Astrocyte (in vitro differentiated cells and primary cell): ENCODE measurements around the gene COX10. TPM values are rescaled to one million over a fixed set of nuclear protein-coding genes. Genes with fewer than 3 reads are reported as not detected.

Experiments used
- DNase-seq: peaks from one replicate; pipeline ENCODE4 v3.0.0-alpha.2; 2010; ENCODE audit warnings: low read depth
- FAIRE-seq: peaks from 2 replicates; lab custom pipeline; 2011; peaks lifted over from hg19 to GRCh38; lab: Jason Lieb, UNC
- H2AFZ ChIP-seq: 2 replicates; pipeline ENCODE4 v1.6.0; 2012; ENCODE audit warnings: low read depth, low read length, inconsistent platforms
- H3K27ac ChIP-seq: 2 replicates; pipeline ENCODE4 v1.5.1; 2011; ENCODE audit warnings: low read depth, low read length, inconsistent platforms
- H3K27me3 ChIP-seq: 2 replicates; pipeline ENCODE4 v1.6.0; 2011; ENCODE audit warnings: low read length, inconsistent platforms; ENCODE audit not compliant: insufficient read depth
- H3K36me3 ChIP-seq: 2 replicates; pipeline ENCODE4 v1.5.1; 2011; ENCODE audit warnings: low read length, inconsistent platforms; ENCODE audit not compliant: insufficient read depth
- H3K4me1 ChIP-seq: 2 replicates; pipeline ENCODE4 v1.5.1; 2011; ENCODE audit warnings: low read length, inconsistent platforms; ENCODE audit not compliant: insufficient read depth
- H3K4me2 ChIP-seq: 2 replicates; pipeline ENCODE4 v1.6.0; 2012; ENCODE audit warnings: low read length, inconsistent platforms
- H3K4me3 ChIP-seq: 2 replicates; pipeline ENCODE4 v1.5.1; 2011; ENCODE audit warnings: low read depth, mild to moderate bottlenecking, low read length, inconsistent platforms; ENCODE audit not compliant: insufficient read depth
- H3K79me2 ChIP-seq: 2 replicates; pipeline ENCODE4 v1.6.0; 2012; ENCODE audit warnings: mild to moderate bottlenecking, low read length, inconsistent platforms; ENCODE audit not compliant: insufficient read depth
- H3K9ac ChIP-seq: 2 replicates; pipeline ENCODE4 v1.6.0; 2012; ENCODE audit warnings: mild to moderate bottlenecking, low read length, inconsistent platforms
- H3K9me3 ChIP-seq: 2 replicates; pipeline ENCODE4 v1.5.1; 2012; ENCODE audit warnings: low read depth, mild to moderate bottlenecking, low read length, inconsistent platforms; ENCODE audit not compliant: insufficient read depth
- H4K20me1 ChIP-seq: 2 replicates; pipeline ENCODE4 v1.6.0; 2012; ENCODE audit warnings: low read length, inconsistent platforms; ENCODE audit not compliant: insufficient read depth
- H3K27ac Mint-ChIP-seq: one replicate; pipeline ENCODE4 v1.8.0; 2021; ENCODE audit warnings: mild to moderate bottlenecking, mixed read lengths; ENCODE audit not compliant: unreplicated experiment
- H3K27me3 Mint-ChIP-seq: one replicate; pipeline ENCODE4 v1.8.0; 2021; ENCODE audit warnings: low read depth, mixed read lengths; ENCODE audit not compliant: unreplicated experiment
- H3K36me3 Mint-ChIP-seq: one replicate; pipeline ENCODE4 v1.8.0; 2021; ENCODE audit warnings: low read depth, mixed read lengths; ENCODE audit not compliant: unreplicated experiment
- H3K4me1 Mint-ChIP-seq: one replicate; pipeline ENCODE4 v1.8.0; 2021; ENCODE audit warnings: low read depth, mixed read lengths; ENCODE audit not compliant: unreplicated experiment
- H3K4me3 Mint-ChIP-seq: one replicate; pipeline ENCODE4 v1.8.0; 2021; ENCODE audit warnings: mild to moderate bottlenecking, moderate library complexity, mixed read lengths; ENCODE audit not compliant: unreplicated experiment
- H3K9me3 Mint-ChIP-seq: one replicate; pipeline ENCODE4 v1.8.0; 2021; ENCODE audit warnings: mild to moderate bottlenecking, mixed read lengths; ENCODE audit not compliant: unreplicated experiment
- CTCF ChIP-seq: IDR thresholded peaks from 2 replicates; pipeline ENCODE4 v1.5.1; 2011; ENCODE audit warnings: low read depth, mild to moderate bottlenecking, inconsistent platforms, low read length, moderate library complexity; ENCODE audit not compliant: insufficient read depth
- EZH2 ChIP-seq: IDR thresholded peaks from 2 replicates; pipeline ENCODE4 v1.6.1; 2012; ENCODE audit warnings: mild to moderate bottlenecking, low read length, inconsistent platforms; ENCODE audit not compliant: insufficient read depth
- total RNA-seq: library from RNA; stranded (reverse); gene quantifications from 2 replicates; pipeline ENCODE4 v1.2.1, GENCODE V29; 2021

Gene COX10
- total RNA-seq, 1 donor from 2014 or later = 16.4 TPM

- Histone ChIP-seq H3K27me3 (no peaks in the 10 kb centered on the region), H3K4me2 (no peak overlapping the region), H3K4me3 (no peak overlapping the region), H3K4me1 (no peaks in the 10 kb centered on the region), H3K27ac (no peak overlapping the region), H3K36me3 (no peaks in the 10 kb centered on the region), H2AFZ (no peak overlapping the region), H4K20me1 (peaks cover 8% of the 10 kb centered on the region), H3K9me3 (no peaks in the 10 kb centered on the region), H3K9ac (no peak overlapping the region), H3K79me2 (peaks cover 12% of the 10 kb centered on the region)
- Mint-ChIP-seq H3K4me1 (peaks cover 3% of the 10 kb centered on the region), H3K36me3 (no peaks in the 10 kb centered on the region), H3K27me3 (no peaks in the 10 kb centered on the region), H3K4me3 (no peak overlapping the region), H3K27ac (no peak overlapping the region), H3K9me3 (no peaks in the 10 kb centered on the region)
- DNase-seq (no peak), FAIRE-seq (no peak)
- TF ChIP-seq CTCF = no peak
- no peak for TF ChIP-seq EZH2
Observed at GRCh38 chr17:14116263-14117024, 47.1 kb downstream of the COX10 start.

GRCh38 chr17:14118951-14119350 lies 49.6 kb downstream of the COX10 start:
- H3K36me3 Mint-ChIP-seq = no peaks in the 10 kb centered on the region
- H3K4me2 ChIP-seq = no peak overlapping the region
- no peak overlapping the region for H3K27ac Mint-ChIP-seq
- TF ChIP-seq EZH2 (no peak), CTCF (no peak)
- FAIRE-seq (no peak), DNase-seq (no peak)
- no peaks in the 10 kb centered on the region for H3K27me3 Mint-ChIP-seq
- no peak overlapping the region for H3K27ac ChIP-seq
- H3K4me1 Mint-ChIP-seq = peaks cover 3% of the 10 kb centered on the region
- no peaks in the 10 kb centered on the region for H3K4me1 ChIP-seq
- H3K9me3 Mint-ChIP-seq = no peaks in the 10 kb centered on the region
- no peak overlapping the region for H3K4me3 ChIP-seq
- no peaks in the 10 kb centered on the region for H3K9me3 ChIP-seq
- no peak overlapping the region for H3K9ac ChIP-seq
- no peak overlapping the region for H3K4me3 Mint-ChIP-seq
- H3K79me2 ChIP-seq = peaks cover 8% of the 10 kb centered on the region
- no peaks in the 10 kb centered on the region for H3K27me3 ChIP-seq
- no peak overlapping the region for H2AFZ ChIP-seq
- H3K36me3 ChIP-seq = no peaks in the 10 kb centered on the region
- H4K20me1 ChIP-seq = peaks cover 19% of the 10 kb centered on the region

GRCh38 chr17:14119546-14119945 lies 50.2 kb downstream of the COX10 start:
- no peak overlapping the region for H3K27ac Mint-ChIP-seq
- Histone ChIP-seq H3K79me2 (peaks cover 8% of the 10 kb centered on the region), H3K36me3 (no peaks in the 10 kb centered on the region), H3K4me2 (no peak overlapping the region), H2AFZ (no peak overlapping the region), H3K27me3 (no peaks in the 10 kb centered on the region), H4K20me1 (peaks cover 20% of the 10 kb centered on the region), H3K27ac (no peak overlapping the region), H3K9ac (no peak overlapping the region), H3K4me1 (no peaks in the 10 kb centered on the region), H3K9me3 (no peaks in the 10 kb centered on the region), H3K4me3 (no peak overlapping the region)
- FAIRE-seq (no peak), DNase-seq (no peak)
- H3K4me1 Mint-ChIP-seq = peaks cover 3% of the 10 kb centered on the region
- TF ChIP-seq CTCF = no peak
- TF ChIP-seq EZH2 = no peak
- H3K4me3 Mint-ChIP-seq = no peak overlapping the region
- H3K27me3 Mint-ChIP-seq = no peaks in the 10 kb centered on the region
- no peaks in the 10 kb centered on the region for H3K9me3 Mint-ChIP-seq
- H3K36me3 Mint-ChIP-seq = no peaks in the 10 kb centered on the region
